HG03442 (cell line): ENCODE measurements around the gene KIF26B.

Experiments used
- ATAC-seq: cut with Tn5 transposase; IDR thresholded peaks from one replicate; pipeline ENCODE4 v1.9.1; 2021; ENCODE audit warnings: mild to moderate bottlenecking, moderate library complexity; ENCODE audit not compliant: unreplicated experiment

The KIF26B gene

GRCh38 chr1:245609354-245610150 lies 454.8 kb downstream of the KIF26B start:
- ATAC-seq = no peak

- no peak for ATAC-seq
Measured at GRCh38 chr1:245611251-245611650, 456.5 kb downstream of the KIF26B start.

GRCh38 chr1:245614476-245614875 lies 459.7 kb downstream of the KIF26B start:
- no peak for ATAC-seq

DNA sequence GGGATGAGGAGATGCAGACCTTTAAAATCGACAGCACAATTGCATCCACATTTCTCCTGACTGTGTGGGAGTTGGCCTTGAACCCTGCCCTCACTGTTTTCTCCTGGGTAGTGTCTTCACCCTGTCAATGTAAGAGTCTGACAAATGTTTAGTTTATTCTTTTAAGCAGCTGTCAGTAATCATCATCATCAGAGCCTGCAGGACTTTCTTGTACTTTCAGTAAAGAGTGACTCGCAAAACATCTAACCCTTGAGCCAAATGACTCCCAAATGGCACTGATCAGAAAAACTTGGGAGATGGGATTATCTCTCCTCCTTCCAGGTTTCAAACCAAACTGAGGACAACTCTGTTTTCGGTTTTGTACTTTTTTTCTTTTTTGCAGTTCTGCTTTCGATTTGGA lies 460.2 kb downstream of the KIF26B start:
- ATAC-seq = no peak

DNA sequence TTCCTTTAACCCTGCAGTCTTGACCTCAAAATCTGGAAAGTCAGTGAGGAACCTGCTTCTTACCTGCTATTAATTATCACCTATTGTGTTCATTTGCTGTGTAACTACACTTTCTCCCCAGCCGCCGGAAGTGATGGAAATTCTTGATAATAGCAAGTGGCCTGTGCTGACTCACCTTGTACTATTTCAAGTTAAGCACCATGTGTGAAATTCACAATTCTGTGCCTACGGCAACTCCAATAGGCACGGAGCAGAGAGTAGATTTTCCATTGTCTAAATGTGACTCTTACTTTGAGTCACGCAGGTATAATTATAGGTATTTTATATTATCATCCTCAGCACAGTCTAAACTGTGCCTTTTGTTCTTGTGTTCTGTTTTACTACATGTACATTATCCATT lies 466.8 kb downstream of the KIF26B start:
- ATAC-seq = no peak

DNA sequence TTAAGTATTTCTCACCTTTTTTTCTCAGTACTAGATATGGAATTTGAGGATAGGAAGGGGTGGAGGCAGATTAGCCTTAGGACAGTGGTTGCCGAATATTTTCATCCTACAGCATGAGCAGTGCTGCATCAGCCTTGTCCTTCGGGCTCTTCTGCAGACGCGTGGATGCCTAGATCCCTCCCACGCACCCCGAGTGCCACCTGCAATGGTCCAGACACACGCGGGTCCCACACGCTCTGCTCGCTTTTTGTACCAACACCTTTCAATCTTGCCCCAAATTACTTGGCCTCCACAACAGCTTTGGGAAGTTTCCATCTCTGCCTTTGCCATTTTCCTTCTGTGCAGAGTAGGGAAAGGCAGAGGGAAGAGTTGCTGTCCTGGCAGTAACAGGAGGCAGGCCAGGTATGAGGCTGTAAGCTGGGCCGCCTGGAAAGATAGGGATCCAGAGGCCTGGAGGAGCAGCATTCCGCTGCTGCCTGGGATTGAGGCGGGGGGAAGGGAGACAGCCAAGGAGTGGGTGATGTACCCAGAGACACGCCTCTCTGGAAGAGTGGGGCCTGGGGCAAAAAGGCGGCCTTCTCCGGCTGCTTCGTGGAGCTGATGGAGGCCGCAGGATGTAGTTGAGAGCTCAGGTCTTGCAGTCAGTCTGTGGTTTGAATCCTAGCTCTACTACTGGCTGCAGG lies 467.7 kb downstream of the KIF26B start:
- ATAC-seq = no peak

- ATAC-seq = no peak
Measured at GRCh38 chr1:245641384-245641783, 486.6 kb downstream of the KIF26B start.

DNA sequence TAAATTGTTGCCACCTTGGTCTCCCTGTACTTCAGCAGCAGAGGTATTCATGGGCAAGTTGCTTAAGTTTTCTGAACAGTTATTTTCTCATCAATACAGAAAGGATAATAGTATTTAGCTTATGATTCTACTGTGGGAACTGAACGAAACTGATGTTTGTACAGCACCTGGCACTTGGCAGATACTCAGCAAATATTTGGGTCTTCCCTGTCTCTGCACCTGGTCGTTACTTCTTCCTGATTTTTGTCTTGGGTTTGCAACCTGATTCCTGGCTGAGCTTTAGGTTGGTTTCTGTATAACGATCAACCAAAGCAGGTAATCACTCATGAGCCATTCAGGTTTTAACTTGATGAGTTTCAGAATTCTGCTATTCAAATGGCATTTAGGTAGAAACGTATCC lies 490.6 kb downstream of the KIF26B start:
- ATAC-seq = peak; percentile 11

DNA sequence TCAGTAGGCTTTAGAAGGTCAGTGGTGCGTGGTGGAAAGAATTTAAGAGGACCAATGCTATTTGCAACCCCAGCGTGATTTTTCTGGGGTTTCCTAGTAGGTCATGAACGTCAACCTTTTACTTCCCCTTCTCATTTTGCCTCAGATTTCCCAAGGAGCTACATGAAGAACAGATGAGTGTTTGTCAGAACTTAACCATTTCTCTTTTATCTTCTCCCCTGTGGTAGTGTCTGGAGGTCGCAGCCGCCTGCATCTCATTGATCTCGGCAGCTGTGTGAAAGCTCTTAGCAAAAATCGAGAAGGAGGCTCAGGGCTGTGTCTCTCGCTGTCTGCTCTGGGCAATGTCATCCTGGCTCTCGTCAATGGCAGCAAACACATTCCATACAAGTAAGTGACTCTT lies 491.1 kb downstream of the KIF26B start:
- peak; percentile 57 for ATAC-seq

- ATAC-seq = peak; percentile 35
Measured at GRCh38 chr1:245648749-245649522, 494.2 kb downstream of the KIF26B start.

GRCh38 chr1:245649666-245650065 lies 494.9 kb downstream of the KIF26B start:
- no peak for ATAC-seq

DNA sequence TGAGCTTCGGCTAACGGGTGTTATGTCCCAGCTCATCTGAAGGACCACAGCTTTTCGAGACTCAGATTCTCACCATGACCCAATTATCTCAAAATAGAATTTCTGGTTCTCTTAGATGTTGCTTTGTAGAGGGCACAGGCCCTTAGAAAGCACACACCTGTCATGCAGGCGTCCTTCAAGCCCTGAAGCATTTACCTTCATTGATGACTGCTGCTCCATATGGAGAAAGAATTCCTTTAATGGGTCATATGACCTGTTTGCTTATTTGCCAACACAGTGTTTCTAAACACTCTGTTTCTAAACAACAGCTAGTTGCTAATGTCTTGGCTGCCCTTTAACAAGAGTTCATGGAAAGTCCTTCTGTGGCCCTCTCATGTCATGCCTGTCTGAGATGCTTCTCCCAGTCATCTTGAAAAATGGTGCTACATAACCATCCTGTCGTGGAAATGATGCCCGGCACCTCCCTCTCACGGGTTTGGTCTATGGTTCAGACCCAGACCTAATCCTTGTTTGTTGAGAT lies 495.7 kb downstream of the KIF26B start:
- ATAC-seq = no peak

- no peak for ATAC-seq
Measured at GRCh38 chr1:245651093-245651492, 496.3 kb downstream of the KIF26B start.

DNA sequence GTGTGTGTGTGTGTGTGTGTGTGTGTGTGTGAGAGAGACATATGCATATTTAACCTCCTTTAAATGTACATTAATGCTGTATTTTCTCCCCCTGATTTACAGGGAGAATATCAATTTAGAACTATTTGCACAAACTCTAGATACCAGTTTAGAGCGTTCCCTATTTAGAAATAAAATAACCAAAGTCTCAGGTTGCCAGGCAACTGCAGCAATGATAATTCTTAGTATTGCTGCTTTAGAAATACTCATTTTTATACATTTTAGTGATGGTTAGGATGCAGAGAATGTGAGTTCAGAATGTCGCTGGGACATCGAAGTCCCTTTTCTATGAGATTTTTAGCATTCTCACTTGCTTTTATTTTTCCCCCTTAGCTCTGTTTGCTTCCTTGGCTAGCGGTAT lies 497.3 kb downstream of the KIF26B start:
- no peak for ATAC-seq

DNA sequence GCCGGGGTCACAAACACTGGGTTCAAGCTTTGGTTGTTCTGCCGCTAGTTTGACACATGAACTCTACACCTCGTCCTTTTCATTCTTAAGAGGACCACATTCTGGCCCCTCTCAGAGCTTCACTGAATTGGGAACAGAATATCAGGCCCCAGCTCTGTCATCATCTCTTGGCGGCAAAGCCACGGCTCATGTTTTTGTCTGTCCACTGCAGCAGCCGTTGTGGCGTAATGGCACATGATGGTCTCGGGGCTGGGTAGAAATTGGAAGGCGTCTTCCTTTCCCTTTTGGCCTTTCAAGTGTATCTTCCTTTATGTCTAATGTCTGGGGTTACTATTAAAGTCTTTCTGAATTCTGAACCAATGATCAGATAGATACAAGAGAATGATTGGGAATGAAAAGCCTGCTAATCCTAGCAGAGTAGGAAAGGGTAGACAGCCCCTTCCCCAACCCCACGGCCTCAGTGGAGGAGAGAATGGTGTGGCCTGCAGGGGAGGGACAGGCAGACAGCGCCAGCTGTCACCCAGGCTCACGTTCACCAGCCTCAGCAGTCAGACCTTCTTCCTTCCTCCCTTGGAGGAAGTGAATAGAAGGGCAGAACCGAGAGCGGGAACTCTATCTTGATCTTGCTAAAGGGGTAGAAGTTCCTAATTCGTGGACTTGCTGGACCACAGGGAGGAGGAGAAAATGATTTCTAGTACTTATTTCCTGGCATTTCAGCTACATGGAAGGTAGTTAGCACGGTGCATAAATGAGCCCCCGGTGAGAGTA lies 498.1 kb downstream of the KIF26B start:
- no peak for ATAC-seq

GRCh38 chr1:245654460-245655050 lies 499.8 kb downstream of the KIF26B start:
- ATAC-seq = no peak

DNA sequence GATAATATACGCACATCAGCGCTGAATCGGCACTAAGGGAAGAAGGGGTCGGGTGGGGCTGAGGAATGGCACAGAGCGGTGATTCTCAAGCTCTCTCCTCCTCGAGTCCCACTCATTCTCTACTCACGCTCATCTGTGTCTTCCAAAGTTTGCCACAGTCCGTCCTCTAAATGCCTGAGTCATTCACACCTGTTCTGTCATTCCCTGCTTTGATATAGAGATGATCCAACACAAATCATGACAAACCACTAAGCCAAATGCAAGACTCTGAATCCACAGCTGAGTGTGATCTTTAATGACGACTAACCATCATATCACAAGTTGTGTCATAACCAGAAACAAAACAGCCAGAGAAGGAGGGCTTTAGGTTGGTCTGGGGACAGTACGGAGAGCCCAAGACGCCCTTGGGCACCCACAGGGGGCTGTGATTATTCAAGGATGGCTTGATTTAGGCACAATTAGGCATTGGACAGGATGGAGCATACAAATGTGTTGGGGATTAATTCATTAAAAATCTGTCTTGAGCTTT lies 501.5 kb downstream of the KIF26B start:
- ATAC-seq = peak; percentile 57

DNA sequence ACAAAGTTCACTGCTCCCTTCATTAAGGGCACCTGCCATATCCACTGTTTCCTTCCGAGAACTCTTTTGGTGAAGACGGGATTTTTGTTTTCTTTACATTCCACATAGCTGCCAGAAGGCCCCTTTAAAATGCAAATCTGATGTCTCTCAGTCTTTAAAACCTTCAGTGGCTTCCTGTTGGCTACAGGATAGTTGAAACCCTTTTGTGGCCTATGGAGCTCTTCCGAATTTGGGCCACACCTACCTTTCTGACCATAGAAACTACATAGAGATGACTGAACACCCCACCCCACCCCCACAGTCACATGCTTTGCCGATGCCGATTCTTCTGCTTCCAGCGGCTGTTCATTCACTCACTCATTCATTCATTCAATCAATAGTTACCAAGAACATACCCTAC lies 502.6 kb downstream of the KIF26B start:
- ATAC-seq = no peak

GRCh38 chr1:245663373-245663772 lies 508.6 kb downstream of the KIF26B start:
- ATAC-seq = no peak

GRCh38 chr1:245663841-245664240 lies 509.1 kb downstream of the KIF26B start:
- ATAC-seq = no peak
